HG03280 (cell line): ENCODE data around the gene RNPC3.
"Not testable (repeated sequence)": the region's sequence is repeated elsewhere in the genome, so short reads cannot be mapped to it uniquely, and the experiment has no call there.

Source experiments
- ATAC-seq: cut with Tn5 transposase; IDR thresholded peaks from one replicate; pipeline ENCODE4 v1.9.1; 2021; ENCODE audit warnings: mild to moderate bottlenecking, moderate library complexity; ENCODE audit not compliant: unreplicated experiment

The RNPC3 gene

DNA sequence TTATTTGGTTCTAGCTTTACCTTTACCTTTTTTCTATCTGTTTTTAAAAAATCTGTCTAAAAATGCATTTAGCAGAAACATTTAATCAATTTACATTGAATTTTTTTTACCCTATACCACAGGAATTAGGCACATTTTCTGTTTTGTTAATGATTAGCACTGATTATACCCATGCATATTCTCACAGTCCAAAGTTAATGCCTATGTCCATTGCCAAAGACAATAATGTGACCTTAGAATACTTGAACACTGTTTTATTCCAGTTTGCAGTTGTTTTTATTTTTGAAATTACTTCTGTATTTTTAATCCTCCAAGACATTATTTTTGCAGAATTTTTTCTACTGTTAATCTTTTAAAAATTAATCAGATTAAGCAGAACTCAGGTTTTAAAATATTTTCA, 34.9 kb downstream of the RNPC3 start:
- ATAC-seq = no peak

DNA sequence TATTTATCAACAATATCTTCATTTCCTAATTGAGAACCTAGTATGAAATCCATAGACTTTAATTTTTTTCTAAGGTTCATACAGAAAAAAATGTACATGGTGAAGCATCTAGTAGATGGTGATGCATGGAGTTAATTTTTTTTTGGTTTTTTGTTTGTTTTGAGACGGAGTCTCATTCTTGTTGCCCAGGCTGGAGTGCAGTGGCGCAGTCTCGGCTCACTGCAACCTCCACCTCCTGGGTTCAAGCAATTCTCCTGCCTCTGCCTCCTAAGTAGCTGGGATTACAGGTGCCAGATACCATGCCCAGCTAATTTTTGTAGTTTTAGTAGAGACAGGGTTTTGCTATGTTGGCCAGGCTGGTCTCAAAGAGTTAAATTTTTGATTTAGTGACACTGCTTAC, 35.6 kb downstream of the RNPC3 start:
- ATAC-seq = not testable (repeated sequence)

DNA sequence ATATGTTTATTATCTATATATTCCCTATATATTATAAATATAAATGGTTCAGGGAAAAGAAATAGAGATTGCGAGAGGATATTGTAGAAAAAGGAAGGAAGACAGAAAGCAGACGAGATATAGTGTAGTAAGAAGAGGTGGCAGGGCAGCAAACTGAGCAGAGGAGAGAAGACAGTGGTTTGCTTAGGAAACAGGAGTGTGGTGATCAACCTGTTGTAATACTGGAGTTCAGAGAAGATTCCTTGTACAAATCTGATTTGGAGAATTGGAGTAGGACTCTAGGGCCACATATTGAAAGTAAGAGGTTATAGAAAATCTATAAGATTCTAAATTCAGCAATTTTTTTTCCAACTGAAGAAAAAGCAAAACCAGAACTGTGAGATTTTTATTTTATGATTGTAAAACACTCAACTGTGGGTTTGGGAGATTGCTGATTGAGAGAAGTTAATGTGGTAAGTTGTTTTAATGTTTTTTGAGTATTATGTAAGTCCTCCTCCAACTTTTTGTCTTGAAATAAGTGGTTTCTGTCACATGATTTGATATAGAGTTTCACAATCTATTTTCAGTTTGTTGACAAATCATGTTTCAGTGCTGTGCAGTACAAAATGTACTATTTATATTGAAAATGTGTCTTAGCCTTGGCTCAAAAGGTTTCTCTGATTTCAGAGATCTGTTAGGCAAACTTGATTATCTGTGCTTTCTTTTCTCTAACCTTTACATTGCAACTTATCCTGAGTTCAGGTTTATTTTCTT, 36.3 kb downstream of the RNPC3 start:
- peak; percentile 96 for ATAC-seq

DNA sequence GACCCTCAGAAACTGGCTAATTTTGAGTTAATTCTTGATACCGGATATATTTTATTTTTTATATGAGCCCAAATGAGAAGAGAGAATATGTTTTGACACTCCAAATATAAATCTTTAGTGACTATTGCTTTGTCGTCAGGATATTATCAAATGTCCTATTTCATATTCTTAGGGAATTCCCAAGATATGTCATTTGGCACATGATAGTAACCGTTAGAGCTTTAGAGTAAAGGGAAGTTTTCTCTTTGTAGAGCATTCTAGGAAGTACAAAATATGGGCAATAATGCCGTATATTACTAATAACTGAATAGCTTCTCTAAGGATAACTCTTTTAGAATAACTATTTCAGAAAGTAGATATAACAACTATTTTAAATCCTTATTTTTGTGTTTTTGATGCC, 37.6 kb downstream of the RNPC3 start:
- no peak for ATAC-seq

DNA sequence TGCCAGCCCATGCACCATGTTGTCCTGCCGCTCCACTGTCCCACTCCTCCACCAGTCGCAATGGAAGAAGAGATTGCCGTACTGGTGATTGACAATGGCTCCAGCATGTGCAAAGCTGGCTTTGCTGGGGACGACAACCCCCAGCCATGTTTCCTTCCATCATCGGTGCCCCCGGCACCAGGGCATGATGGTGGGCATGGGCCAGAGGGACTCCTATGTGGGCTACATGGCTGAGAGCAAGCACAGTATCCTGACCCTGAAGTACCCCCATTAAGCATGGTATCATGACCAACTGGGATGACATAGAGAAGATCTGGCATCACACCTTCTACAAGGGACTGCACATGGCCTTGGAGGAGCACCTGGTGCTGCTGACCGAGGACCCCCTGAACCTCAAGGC, 44.0 kb downstream of the RNPC3 start:
- no peak for ATAC-seq

DNA sequence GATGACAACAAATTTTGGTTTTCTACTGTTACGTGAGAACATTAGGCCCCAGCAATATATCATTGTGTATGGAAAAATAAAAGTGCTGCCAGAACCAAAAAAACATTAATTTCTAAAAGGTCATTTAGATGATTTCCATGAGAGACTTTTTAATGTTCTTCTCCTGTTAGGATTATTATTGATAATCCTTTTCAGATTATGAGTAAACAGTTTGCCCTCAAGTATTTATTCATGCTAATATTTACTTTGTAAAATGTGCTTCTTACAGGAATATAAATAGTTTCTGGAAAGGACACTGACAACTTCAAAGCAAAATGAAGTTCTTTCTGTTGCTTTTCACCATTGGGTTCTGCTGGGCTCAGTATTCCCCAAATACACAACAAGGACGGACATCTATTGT, 45.8 kb downstream of the RNPC3 start, which contains the start of gene AMY2B:
TSS of gene AMY2B (plus strand) at position 301 of the 400 bp plus-strand sequence. CDS start at position 315, 14 bp downstream.
- not testable (repeated sequence) for ATAC-seq

DNA sequence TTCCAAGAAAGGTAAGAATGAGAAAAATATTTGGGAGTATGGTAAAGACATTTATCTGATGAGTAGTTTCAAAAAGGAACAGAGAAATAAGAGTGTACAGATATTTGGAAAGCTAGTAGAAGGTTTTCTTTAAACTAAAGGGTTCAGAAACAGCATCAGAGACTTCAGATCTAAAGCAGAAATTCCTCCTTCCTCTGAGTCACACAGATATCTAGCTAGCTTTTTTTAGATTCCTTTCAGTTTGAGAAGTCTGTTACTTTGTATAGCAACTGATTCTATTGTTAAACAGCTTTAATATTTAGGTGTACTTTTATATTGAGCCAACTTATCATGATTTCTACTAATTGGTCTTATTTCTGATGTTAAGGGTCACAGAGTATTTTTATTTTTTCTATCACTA, 50.6 kb downstream of the RNPC3 start:
- no peak for ATAC-seq

DNA sequence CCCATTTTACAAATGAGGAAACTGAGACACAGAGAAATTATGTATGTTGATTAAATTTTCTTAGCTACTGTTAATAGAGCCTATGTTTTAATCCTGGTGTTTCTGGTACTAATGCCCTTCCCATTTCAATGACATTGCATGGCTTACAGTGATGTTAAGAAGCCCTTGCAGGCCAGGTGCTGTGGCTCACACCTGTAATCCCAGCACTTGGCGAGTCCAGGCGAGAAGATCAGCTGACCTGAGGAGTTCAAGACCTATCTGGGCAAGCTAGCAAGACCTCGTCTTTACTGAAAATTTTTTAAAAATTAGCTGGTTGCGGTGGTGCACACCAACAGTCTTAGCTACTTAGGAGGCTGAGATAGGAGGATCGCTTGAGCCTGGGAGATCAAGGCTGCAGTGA, 51.3 kb downstream of the RNPC3 start:
- ATAC-seq = not testable (repeated sequence)

DNA sequence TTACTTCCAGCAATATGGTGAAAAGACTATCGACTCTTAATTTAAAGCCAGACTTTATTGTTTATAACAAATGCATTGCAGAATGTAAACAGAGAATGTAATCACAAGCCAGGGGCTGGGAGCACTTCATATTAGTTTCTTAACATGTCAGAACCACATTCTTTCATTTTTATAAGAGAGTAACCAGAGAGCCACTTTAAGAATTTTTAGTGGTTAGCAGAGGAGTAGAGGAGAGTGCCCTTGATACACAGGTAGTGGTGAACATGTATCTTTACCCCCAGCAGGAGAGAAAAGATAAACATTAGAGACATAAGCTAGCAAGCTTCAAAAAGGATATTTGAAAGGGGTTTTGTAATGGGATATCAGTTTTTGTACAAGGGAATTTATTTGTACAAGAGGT, 57.0 kb downstream of the RNPC3 start:
- ATAC-seq = no peak

DNA sequence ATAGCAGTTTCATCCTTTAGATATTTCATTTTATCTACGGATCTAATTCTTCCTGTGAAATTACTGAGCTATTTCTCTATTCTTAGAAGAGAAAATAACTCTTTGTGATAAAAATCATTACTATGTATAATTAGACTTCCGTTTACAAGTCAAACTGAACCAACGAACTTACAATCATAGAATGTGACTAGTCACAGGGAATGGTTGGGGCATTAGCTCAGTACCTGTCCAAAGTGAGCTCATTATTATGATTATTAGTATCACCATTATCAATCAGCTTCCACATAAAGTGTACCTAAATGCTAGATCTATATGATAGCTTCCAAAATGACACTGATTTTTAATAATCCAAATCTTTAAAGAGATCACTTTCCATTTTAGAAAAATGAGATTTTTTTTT, 58.4 kb downstream of the RNPC3 start:
- no peak for ATAC-seq

DNA sequence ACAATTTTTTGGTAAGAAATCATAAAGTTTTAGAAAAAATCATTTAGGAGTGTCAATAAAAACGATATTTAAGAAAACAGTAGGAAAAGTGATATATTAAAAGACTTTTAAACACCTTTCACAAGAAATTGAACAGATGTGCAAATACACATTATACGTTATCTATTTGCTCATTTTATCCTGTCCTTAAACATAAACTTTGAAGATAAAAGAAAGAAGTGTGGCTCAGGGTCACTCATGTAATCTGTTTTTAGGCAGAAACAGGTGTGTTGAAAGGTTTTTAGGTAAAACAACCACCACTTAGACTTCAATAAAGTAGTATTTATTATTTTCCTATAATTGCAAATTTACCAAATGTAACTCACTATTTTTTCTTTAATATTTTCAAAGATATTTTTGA, 59.0 kb downstream of the RNPC3 start:
- no peak for ATAC-seq

DNA sequence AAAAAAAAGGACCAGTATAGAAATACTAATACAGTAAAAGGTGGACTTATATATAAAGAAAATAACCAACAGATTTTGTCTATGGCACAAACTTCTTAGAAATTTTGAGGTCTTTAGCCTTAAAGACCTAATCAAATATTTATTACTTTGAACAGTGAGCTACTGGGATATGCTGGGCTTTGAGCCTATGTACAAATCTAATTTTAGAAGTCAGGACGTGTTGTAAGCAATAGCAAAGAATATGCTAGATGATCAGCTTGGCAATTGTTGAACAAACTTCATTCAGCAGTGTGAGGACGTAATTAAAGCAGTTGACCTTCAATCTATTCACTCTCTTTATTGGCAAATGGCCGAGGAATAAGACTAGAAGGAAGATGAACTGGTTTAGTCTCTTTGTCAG, 77.2 kb downstream of the RNPC3 start:
- not testable (repeated sequence) for ATAC-seq
